HG03280 (cell line): ENCODE data around the gene CSNK1G1.
"Not testable (repeated sequence)": the region's sequence is repeated elsewhere in the genome, so short reads cannot be mapped to it uniquely, and the experiment has no call there.

Experiments used
- ATAC-seq: cut with Tn5 transposase; IDR thresholded peaks from one replicate; pipeline ENCODE4 v1.9.1; 2021; ENCODE audit warnings: mild to moderate bottlenecking, moderate library complexity; ENCODE audit not compliant: unreplicated experiment

Gene CSNK1G1

DNA sequence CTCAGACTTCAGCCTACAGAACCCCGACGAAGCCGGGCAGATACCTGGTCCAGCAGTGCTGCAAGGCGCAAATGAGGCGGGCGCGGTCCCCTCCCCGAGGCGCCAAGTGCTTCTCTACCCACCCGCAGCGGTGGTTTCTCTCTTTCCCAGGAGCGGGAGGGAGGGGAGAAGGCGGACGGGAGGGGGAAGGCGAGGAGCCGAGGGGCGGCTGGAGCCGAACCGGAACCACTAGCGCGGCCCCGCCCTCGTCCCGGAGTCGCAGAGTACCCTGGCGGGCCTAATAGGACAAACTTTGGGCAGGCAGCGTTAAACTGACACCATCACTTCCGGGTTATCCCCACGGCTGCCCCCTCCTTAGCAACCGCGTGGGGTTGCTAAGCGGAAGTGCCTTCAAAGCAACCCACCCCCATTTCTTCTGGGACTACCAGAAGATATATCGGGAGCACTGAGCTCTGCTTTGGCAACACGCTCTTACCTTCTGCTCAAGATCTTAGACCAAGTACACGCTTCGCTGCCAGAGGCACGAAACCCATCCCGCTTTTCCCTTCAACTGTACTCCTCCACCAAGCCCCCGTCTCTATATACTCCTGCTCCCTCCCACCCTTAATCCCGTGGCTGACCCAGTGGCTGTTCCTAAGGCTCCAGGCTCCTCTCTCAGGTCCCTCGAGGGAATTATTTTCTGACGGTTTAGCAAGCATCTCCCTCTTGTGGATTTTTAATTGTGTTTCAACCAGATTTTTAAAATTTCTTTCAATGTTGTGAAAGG is at the start of gene CSNK1G1:
Gene CSNK1G1, minus strand, starts transcription at position 230 of the 766 bp plus-strand sequence. CDS start 55,674 bp downstream, outside the sequence.
- peak; percentile 97 for ATAC-seq

DNA sequence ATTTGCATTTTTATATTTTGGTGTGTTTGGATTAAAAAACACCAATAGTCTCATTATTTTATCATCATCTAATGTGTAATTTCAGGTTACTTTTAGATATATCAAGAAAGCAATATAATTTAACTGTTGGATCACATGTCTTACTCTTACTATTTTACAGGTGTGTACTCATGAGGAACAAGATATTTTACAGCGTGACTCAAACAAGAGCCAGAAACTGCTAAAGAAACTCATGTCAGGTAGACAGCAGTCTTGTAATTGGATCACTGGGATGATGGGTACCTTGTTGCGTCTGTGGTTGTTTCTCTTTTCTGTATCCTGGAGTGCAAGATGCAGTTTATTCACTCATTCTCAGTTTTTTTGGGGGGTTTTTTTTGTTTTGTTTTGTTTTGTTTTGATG is 44.6 kb upstream of the CSNK1G1 start:
- no peak for ATAC-seq

DNA sequence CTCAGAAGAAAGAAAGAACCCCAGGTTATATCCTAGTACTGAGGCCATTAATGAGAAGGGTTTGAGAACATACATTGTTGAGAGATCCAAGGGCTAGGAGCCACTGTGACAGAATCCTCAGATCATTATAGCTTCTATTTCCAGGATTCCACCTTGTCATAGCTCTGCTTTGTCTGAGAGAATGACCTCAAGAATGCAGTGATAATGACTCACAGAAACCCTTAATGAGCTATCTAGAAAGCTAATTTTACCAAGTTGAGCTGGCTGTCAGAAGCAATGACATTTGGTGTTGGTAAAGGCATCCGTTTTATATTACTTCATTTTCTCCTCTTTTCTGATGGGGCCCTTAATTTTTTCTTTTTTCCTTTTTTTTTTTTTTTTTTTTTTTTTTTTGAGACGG is 42.6 kb upstream of the CSNK1G1 start:
- no peak for ATAC-seq

DNA sequence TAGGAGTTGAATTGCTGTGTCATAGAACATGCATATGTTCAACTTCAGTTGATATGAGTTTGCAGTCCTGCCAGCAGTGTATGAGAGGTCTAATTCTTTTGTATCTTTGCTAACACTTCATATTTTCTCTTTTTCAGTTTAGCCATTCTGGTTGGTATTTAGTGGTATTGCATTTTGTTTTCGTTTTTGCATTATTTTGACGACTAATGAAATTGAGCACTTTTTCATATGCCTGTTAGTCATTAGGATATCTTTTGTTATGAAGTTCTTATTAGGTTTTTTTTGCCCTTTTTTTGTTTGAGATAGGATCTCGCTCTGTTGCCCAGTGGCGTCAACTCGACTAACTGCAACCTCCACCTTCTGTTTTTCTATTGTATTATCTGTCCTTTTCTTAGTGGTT is 40.8 kb upstream of the CSNK1G1 start:
- no peak for ATAC-seq

DNA sequence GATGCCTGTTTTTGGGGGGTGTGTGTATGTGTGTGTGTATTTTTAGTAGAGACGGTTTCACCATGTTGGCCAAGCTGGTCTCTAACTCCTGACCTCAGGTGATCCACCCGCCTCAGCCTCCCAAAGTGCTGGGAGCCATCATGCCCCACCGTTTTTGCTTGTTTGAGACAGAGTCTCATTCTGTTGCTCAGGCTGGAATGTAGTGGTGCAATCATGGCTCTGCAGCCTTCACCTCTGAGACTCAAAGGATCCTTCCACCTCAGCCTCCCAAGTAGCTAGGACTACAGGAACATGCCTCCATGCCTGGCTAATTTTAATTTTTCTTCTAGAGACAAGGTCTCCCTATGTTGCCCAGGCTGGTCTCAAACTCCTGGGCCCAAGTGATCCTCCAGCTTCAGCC is 36.5 kb upstream of the CSNK1G1 start:
- ATAC-seq: not testable (repeated sequence)

DNA sequence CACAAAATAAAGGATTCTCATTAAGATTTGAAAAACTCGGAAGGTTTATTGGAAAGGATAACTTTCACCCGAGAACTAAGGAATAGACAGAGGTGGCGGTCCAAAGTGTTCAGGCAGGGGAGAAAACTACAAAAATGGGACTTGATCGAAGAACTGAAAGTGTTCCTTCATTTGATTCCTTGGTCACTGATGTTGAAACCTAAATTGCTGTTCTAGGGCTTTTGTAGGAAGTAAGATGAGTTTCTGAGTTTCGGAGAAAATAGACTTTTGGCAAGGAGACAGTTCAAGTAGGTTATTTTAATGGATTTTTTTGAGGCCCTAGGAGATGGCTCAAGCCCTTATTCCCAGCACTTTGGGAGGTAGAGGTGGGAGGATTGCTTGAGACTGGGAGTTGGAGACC is 33.1 kb upstream of the CSNK1G1 start:
- no peak for ATAC-seq

DNA sequence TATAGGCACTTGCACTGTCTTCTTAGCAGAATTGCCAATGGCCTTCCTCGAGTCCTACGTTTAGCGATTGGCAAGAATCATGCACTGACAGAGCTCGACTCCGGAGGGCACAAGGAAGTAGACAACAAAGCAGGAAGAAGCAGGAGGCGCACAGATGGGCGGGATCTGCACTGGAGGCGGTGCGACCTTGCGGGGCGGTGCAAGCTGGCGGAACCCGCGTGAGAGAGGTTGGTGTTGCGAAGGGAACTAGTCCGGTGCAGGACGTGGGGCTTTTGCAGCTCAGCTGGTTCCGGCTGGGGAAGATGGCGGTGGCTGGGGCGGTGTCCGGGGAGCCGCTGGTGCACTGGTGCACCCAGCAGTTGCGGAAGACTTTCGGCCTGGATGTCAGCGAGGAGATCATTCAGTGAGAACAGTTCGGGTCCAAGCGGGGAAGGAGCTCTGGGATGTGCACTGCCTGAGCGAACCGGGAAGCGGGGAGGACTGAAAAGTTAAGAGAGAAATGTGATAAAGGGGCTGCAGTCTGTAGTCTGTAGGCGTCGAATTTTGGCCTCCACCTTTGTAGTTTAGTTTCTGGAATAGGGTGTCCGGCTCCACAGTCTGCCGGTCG is 31.7 kb upstream of the CSNK1G1 start, which contains the start of gene TRIP4:
Gene TRIP4, plus strand, starts transcription at position 275 of the 607 bp plus-strand sequence. Its CDS starts 28 bp downstream, at position 303.
- ATAC-seq: peak; percentile 99

DNA sequence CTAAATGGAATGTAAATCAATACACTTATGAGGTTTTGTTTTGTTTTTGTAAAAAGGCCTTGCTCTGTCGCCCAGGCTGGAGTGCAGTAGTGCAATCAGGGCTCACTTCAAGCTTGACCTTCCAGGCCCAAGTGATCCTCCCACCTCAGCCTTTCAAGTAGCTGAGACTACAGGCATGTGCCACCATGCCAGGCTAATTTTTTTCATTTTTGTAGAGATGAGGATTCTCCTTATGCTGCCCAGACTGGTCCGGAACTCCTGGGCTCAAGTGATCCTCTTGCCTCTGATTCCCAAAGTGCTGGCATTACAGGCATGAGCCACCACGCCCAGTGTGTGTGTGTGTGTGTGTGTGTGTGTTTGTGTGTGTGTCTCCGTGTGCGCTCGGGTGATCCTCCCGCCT is 30.3 kb upstream of the CSNK1G1 start:
- no peak for ATAC-seq

DNA sequence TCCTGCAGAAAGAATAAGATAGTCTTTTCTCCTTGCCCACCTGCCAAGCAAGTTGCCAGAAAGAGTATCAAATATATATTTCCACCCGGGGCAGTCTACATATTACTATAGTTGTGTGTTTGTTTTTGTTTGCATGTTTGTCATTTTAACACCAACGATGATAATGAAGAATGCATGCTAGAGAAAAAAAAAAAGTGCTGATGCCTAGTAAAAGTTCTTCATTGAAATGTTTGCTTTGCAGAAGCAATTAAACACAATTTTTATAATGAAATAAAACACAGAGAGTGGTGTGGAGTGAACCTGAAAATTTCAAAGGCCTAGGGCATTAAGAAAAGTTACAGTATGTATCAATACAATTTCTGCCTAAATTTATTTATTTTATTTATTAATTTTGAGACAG is 27.8 kb upstream of the CSNK1G1 start:
- no peak for ATAC-seq

DNA sequence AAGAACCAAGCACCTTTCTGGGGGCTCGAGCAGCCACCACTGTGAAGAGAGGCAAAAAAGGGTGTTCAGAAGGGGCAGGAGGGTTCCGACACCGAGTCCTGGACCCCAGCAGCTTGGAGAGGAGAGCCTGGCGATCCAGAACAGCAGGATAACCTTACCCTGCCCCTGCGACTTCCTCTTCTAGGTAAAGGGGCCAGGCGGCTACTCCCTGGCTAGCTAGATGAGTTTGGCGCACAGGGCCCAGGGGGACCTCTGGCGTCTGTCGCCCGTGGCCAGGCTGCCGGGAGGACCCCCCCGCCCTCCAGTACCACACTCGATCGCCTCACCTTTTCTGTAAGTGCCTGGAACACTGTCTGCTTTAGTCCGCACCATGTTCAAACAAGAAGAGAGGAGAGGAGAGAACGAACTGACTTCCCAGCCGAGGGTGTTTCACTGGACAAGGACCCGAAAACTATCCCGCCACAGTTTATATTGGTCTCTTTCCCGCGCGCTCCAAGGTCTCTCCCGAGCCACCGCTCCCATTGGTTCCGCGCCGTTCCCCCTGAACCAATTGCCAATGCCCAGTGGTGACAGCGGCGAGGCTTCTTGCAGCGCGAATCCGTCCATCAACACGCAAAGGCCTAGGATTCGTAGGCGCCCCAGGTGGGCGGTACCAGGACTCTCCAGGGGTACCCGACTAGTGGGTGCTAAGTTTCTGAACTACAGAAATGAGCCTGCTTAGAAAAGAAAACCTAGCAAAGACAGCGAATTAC is 25.2 kb upstream of the CSNK1G1 start, which contains the start of gene PCLAF:
Gene PCLAF, minus strand, starts transcription at position 442 of the 752 bp plus-strand sequence. Its CDS starts 70 bp downstream, at position 372.
- ATAC-seq: peak; percentile 97

DNA sequence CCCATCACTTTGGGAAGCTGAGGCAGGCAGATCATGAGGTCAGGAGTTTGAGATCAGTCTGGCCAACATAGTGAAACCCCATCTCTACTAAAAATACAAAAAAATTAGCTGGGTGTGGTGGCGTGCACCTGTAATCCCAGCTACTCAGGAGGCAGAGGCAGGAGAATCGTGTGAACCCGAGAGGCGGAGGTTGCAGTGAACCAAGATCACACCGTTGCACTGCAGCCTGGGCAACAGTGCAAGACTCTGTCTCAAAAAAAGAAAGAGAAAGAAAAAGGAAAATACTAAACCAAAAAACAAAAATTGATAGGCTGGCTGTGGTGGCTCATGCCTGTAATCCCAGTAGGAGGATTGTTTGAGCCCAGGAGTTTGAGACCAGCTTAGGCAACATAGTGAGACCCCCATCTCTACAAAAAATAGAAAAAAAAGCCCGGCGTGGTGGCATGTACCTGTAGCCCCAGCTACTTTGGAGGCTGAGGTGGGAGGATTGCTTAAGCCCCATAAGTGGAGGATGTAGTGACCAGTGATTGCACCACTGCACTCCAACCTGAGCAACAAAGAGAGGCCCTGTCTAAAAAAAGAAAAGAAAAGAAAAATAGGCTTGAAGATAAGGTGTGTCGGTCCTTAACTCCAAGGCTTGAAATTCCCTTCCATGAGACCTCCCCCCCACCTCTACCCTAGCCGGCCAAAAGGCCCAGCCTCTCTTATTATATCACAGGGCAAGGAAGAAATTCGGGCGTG is 24.3 kb upstream of the CSNK1G1 start:
- not testable (repeated sequence) for ATAC-seq

DNA sequence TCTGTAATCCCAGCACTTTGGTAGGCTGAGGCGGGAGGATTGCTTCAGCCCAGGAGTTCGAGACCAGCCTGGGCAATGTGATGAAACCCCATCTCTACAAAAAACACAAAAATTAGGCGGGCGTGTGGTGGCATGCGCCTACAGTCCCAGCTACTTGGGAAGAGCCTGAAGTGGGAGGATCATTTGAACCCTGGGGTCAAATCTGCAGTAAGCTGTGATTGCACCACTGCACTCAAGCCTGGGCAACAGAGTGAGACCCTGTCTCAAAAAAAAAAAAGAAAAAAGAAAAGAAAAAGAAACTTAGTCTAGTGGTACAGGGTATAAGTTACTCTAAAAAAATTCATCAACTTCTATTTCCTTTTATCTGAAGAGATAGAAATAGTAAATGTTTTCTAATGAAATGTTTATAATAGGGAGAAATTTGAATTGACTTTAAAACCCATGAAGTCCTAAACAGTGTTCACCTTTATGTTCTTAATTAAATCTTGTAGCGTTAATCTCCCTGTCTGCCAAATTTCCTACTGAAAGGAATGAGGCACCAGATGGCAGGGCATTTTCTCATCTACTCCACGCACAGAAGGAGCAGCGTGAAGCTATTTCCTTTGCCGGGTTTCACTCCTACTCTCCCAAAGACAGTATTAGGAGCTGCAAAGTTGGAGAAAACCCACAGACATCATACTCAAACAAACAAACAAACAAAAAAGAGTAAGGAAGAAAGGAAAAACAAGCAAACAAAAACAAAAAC is 23.4 kb upstream of the CSNK1G1 start:
- no peak for ATAC-seq

DNA sequence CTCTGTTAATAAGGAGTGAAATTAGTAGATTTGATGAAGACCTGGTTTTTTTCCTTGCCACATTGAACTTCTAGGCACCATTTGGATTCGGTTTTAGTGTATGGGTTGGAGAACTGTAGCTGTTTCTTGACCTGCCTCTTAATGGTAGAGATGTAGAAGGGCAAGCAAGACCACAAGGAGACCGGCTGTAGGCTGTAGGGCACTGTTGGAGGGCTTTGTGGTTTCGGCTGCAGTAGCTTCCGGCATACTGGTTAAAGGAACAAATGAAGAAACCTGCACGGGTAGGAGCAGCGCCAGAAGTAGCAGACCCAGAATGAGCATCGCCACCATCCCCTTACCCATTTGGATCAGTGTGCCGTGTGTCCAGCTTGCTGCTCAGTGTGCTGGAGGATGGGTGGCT is 17.4 kb upstream of the CSNK1G1 start:
- ATAC-seq: no peak

DNA sequence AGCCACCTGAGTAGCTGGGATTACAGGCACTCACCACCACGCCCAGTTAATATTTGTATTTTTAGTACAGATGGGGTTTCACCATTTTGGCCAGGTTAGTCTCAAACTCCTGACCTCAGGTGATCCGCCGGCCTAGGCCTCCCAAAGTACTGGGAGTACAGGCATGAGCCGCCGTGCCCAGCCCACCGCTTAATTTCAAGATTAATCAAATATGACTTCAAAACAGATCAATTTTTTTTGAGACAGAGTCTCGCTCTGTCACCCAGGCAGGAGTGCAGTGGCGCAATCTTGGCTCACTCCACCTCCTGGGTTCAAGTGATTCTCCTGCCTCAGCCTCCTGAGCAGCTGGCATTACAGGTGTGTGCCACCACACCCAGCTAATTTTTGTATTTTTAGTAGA is 15.4 kb upstream of the CSNK1G1 start:
- not testable (repeated sequence) for ATAC-seq

DNA sequence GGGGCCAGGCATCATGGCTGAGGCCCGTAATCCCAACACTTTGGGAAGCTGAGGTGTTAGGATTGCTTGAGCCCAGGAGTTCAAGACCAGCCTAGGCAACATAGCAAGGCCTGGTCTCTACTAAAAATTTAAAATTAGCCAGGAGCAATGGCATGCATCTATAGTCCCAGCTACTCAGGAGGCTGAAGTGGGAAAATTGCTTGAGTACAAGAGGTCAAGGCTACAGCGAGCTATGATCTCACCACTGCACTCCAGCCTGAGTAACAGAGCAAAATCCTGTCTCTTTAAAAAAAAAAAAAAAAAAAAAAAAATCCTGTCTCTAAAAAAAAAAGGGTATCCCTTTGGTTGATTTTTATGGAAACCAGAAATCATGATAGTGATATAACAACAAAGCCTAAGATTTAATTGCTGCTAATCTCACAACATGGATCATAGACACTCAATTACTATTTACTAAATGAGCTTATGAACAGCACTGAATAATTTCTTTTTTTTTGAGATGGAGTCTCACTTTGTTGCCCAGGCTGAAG is 13.2 kb upstream of the CSNK1G1 start:
- ATAC-seq: no peak

DNA sequence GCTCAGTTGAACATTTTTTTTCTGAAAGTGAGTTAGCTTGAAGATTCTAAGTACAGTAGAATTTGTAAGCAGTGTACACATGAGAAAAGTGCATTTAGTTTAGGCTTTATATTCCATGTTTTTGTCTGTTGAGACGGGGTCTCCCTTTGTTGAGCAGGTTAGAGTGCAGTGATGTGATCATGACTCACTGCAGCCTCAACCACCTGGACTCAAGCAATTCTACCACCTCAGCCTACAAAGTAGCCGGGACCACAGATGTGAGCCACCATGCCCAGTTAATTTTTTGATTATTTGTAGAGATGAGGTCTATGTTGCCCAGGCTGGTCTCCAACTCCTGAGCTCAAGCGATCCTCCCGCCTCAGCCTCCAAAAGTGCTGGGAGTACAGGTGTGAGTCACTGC is 5.3 kb upstream of the CSNK1G1 start:
- no peak for ATAC-seq

DNA sequence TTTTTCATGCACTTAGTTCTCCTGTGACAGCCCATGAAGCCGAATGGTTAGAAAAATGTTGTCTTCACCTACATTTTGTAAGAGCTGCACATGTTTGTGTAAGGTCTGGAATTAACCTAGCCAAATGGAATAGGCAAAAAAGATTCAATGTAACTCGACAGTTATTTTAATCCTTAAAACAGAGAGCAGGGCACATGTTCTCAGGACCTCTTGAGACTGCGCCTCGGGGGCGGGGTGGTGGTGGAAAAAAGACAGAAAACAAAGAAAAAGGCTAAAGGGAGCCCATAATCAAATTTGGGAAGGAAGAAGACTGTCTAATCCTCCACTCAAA is 702 bp upstream of the CSNK1G1 start:
- no peak for ATAC-seq

DNA sequence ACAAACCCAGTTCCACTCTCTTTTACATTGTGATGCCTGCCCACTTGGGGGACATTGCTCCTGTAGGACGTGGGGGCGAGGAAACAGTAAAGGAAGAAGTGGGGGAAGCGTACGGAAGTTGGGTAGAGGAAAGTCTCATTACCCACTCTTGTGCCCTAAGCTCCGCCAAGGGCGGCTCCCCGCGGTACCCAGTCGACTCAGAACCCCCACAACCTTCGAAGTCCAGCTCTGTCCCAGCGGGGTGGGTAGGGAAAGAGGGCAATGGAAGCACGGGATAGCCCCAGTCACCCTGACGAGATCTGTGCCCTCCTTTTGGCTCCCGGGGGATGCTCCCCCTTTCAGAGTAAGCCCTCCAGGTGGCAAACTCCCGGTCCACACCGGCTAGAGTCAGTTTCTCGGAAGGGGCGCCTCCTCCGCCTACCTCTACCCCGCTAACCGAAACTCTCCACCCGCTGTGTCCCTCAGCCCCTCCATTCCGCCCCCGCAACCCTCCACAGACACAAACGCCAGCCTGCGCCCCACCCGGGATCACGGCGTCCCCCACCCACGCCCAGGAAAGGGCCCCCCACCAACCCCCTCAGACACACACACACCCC is 527 bp downstream of the CSNK1G1 start:
- ATAC-seq: no peak

DNA sequence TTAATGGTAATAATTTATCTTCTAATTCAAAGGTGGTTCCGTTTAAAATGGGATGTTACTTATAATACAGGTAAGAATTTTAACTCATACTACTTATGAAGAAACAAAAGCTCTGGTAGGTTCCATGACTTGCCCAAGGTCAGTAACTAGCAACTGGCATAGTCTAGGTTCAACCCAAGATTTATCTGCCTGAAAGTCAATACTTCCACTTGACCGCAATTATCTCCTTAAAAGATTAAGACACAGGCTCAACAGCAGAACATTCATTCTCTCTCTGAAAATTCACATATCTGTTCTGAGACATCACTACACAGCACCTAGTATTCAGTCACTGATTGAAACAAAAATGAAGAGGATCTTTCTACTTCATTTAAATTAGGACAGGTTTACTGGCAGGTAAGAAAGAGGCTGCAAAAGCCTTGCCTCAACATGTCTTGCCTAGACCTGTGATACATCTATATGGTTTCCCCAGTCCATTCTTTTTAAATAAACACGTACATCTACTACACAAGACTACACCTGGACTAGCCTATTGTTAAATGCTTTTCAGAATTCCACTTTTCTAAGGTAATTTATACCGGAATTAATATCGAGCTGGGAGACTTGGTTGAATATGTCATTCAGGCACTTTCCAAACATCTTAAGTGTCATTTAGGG is 1.2 kb downstream of the CSNK1G1 start:
- no peak for ATAC-seq
